ENCODE measurements around the gene NCOA1.

Gene NCOA1

GRCh38 chr2:24774373-24774772 is 283.3 kb downstream of the NCOA1 start:
- no peak overlapping the region for H3K4me3 ChIP-seq (ENCODE audit: low read depth, low read length)
- DNase-seq (ENCODE audit: low read depth), result no peak
- TF ChIP-seq, protein P1, sequence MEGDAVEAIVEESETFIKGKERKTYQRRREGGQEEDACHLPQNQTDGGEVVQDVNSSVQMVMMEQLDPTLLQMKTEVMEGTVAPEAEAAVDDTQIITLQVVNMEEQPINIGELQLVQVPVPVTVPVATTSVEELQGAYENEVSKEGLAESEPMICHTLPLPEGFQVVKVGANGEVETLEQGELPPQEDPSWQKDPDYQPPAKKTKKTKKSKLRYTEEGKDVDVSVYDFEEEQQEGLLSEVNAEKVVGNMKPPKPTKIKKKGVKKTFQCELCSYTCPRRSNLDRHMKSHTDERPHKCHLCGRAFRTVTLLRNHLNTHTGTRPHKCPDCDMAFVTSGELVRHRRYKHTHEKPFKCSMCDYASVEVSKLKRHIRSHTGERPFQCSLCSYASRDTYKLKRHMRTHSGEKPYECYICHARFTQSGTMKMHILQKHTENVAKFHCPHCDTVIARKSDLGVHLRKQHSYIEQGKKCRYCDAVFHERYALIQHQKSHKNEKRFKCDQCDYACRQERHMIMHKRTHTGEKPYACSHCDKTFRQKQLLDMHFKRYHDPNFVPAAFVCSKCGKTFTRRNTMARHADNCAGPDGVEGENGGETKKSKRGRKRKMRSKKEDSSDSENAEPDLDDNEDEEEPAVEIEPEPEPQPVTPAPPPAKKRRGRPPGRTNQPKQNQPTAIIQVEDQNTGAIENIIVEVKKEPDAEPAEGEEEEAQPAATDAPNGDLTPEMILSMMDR (IDR thresholded peaks at IDR 0.05; ENCODE audit: insufficient read depth, low read depth, low read length, missing control alignments), result no peak

DNA sequence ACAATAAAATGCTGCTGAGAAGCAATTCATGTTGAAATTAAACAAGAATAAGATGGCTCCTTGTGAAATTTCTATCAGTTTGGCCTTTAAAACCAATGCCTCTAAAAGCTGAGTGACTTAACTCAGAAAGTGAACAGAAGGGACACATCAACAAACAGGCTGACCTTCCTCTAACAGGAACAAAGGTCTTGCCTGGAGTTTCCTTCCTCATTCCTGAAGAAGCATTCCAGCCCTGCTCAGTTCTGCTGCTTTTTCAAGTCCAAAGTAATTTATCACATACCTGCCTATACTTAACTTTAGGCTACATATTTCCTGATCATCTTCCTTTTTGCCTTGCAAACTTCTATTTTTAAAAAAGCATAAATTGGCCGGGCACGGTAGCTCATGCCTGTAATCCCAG is 288.1 kb downstream of the NCOA1 start:
- TF ChIP-seq, protein P1 (IDR thresholded peaks at IDR 0.05; ENCODE audit: insufficient read depth, low read depth, low read length, missing control alignments), result no peak
- no peak overlapping the region for H3K4me3 ChIP-seq (ENCODE audit: low read depth, low read length)
- no peak for DNase-seq (ENCODE audit: low read depth)

- no peak for DNase-seq (ENCODE audit: low read depth)
These were observed 292.6 kb downstream of the NCOA1 start for GRCh38 chr2:24783641-24784040.

GRCh38 chr2:24785671-24786321 is 294.7 kb downstream of the NCOA1 start:
- TF ChIP-seq, protein P1 (IDR thresholded peaks at IDR 0.05; ENCODE audit: insufficient read depth, low read depth, low read length, missing control alignments), result no peak
- no peak overlapping the region for H3K4me3 ChIP-seq (ENCODE audit: low read depth, low read length)
- peak; percentile 66 for DNase-seq (ENCODE audit: low read depth)

More at GRCh38 chr2:24783641-24784040, 292.6 kb downstream of the NCOA1 start:
- no peak overlapping the region for H3K4me3 ChIP-seq (ENCODE audit: low read depth, low read length)
- TF ChIP-seq, protein P1 (IDR thresholded peaks at IDR 0.05; ENCODE audit: insufficient read depth, low read depth, low read length, missing control alignments), result no peak

- DNase-seq (ENCODE audit: low read depth), result no peak
- H3K4me3 ChIP-seq (ENCODE audit: low read depth, low read length), result no peak overlapping the region
- TF ChIP-seq, protein P1 (IDR thresholded peaks at IDR 0.05; ENCODE audit: insufficient read depth, low read depth, low read length, missing control alignments), result no peak
These were observed 296.5 kb downstream of the NCOA1 start for GRCh38 chr2:24787532-24787931.

GRCh38 chr2:24788816-24789215 is 297.8 kb downstream of the NCOA1 start:
- TF ChIP-seq, protein P1 (IDR thresholded peaks at IDR 0.05; ENCODE audit: insufficient read depth, low read depth, low read length, missing control alignments), result no peak
- no peak for DNase-seq (ENCODE audit: low read depth)
- H3K4me3 ChIP-seq (ENCODE audit: low read depth, low read length), result no peak overlapping the region

DNA sequence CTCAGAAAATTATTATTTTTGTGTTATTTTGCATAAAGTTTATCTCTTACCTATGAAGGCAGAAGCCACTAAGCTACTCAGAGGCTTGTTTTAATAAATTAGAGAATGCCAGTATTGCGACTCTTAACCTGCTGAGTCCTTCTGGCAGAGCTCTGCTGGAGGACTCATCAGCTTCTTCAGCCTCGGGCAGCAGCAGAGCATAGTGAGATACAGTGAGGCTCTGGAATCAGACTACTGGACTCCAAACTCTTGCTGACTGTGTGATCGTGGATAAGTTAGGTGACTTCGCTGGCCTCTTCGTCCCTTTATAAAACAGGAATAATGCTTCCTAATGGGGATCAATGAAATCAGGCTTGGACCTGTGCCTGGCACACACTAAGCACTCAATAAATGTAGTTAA is 300.4 kb downstream of the NCOA1 start:
- H3K4me3 ChIP-seq (ENCODE audit: low read depth, low read length), result no peak overlapping the region
- DNase-seq (ENCODE audit: low read depth), result no peak
- TF ChIP-seq, protein P1 (IDR thresholded peaks at IDR 0.05; ENCODE audit: insufficient read depth, low read depth, low read length, missing control alignments), result no peak

Data from GM12865 (cell line).